Heart left ventricle (tissue), 16 donors: Measurements from ENCODE around the gene SERPINA12. TPM values are rescaled to one million over a fixed set of nuclear protein-coding genes. Genes with fewer than 3 reads are reported as not detected.

ENCODE experiments used
- ATAC-seq, 4 donors: fragments of 200-7000 bp; cut with Tn5 transposase; one replicate each; pipeline ENCODE4 v1.9.1; 2020 to 2022; ENCODE audit warnings: moderate library complexity in 4 of 4, mild to moderate bottlenecking in 3 of 4, moderate number of reproducible peaks in 1 of 4
- DNase-seq, 5 donors: peaks; one replicate each; pipeline ENCODE4 v3.0.0-alpha.2; 2020
- H3K27ac ChIP-seq, 12 donors: fragments of 200-600 bp; sonication (generic) in 4 of 12; one replicate each; pipeline versions ENCODE4 v1.5.0 to v1.8.0; 2016 to 2022; ENCODE audit warnings: mild to moderate bottlenecking in 2 of 12
- H3K27me3 ChIP-seq, 9 donors: fragments of 200-600 bp; sonication (generic) in 2 of 9; one replicate each; pipeline versions ENCODE4 v1.5.1 to v1.8.0; 2016 to 2022; ENCODE audit warnings: mild to moderate bottlenecking in 3 of 9
- H3K36me3 ChIP-seq, 9 donors: fragments of 200-600 bp; sonication (generic) in 2 of 9; one replicate each; pipeline versions ENCODE4 v1.5.0 to v1.8.0; 2018 to 2022; ENCODE audit warnings: mild to moderate bottlenecking in 2 of 9
- H3K4me1 ChIP-seq, 12 donors: fragments of 200-600 bp; sonication (generic) in 4 of 12; one replicate each; pipeline versions ENCODE4 v1.5.0 to v1.8.0; 2016 to 2022; ENCODE audit warnings: mild to moderate bottlenecking in 3 of 12
- H3K4me3 ChIP-seq, 12 donors: fragments of 200-600 bp; sonication (generic) in 4 of 12; one replicate each; pipeline versions ENCODE4 v1.5.0 to v1.8.0; 2017 to 2022; ENCODE audit warnings: mild to moderate bottlenecking in 9 of 12, moderate library complexity in 4 of 12
- H3K9me3 ChIP-seq, 12 donors: fragments of 200-600 bp; sonication (generic) in 4 of 12; one replicate each; pipeline versions ENCODE4 v1.5.0 to v1.8.0; 2016 to 2022; ENCODE audit warnings: mild to moderate bottlenecking in 1 of 12
- POLR2A ChIP-seq, 2 donors: fragments of 450-650 bp; IDR thresholded peaks; one replicate each; pipeline ENCODE4 v1.6.1; 2017; ENCODE audit warnings: antibody characterized with exemption in 2 of 2, mild to moderate bottlenecking in 2 of 2, moderate library complexity in 2 of 2
- WGBS, 4 donors: extraction: QIAGEN DNeasy Blood & Tissue Kit in 2 of 4; methylation state at CpG; one replicate each; pipeline versions ENCODE4 v1.1.5 to v1.1.7; 2013 to 2018; 5-methylcytosine and 5-hydroxymethylcytosine counted together
- intact Hi-C, 10 donors: fragments of 100-400 bp; cut with DNase I; formaldehyde crosslinking; loops; one replicate each; pipeline versions ENCODE4 v1.11.1 to v1.14.2; 2022
- polyA plus RNA-seq, 2 donors: library from polyadenylated mRNA; stranded (reverse); fragments of 200-250 nt; gene quantifications; one replicate each; pipeline ENCODE4 v1.2.3, GENCODE V29; 2013
- total RNA-seq, 9 donors: library from RNA; depleted of rRNA in 2 of 9; stranded (reverse); fragments of >200 nt in 2 of 9; fragmentation: NEBNext Ultra II Directional in 3 of 9; extraction: Animal tissue kit (Norgen Biotek cat#: 25700) in 3 of 9; gene quantifications; one replicate each; pipeline versions ENCODE4 v1.1.0 to v1.2.4, GENCODE V29; 2016 to 2023
- TF ChIP-seq, protein P1 (sequence below), 12 donors: fragments of 200-600 bp; sonication (generic) in 4 of 12; IDR thresholded peaks; one replicate each; pipeline versions ENCODE4 v1.5.0 to v1.8.0; 2018 to 2022; ENCODE audit warnings: antibody characterized with exemption in 12 of 12, mild to moderate bottlenecking in 5 of 12
- donor health status: ischemic (EF 13 %, LVEDD 7.1; RV severe dilation, severe dysfunction).
- donor health status: healthy with polysubstance abuse.
- donor health status: DM: no; HTN: yes; CAD: no.
- donor health status: DM: no; HTN: no; CAD: no.
- donor health status: ischemic (EF 25% LVEDD 6.9; RV normal size, moderate dysfunction).
- donor health status: ischemic (EF 25% LVEDD 5.7; RV mildly dilated, moderate dysfunction).
- donor health status: healthy.
- donor health status: DM: yes; HTN: yes; CAD: no.
- donor health status: ischemic (EF 35%, LVEDD 5.7; RV mildly dilated, moderate dysfunction).
- donor health status: nonischemic (EF 11% LVEDD 7.7; RV severe dilation, severe dysfunction).
- donor health status: DM: yes; HTN: yes; CAD: no.
- donor health status: PGD.
- donor health status: ischemic (EF 29% LVEDD 5.4; RV normal size, mild dysfunction).
- donor health status: nonischemic (EF 23%, LVEDD 6.1; RV moderate dilation, normal function).

SERPINA12 gene
- total and polyA plus RNA-seq, 11 donors, result not detected

DNA sequence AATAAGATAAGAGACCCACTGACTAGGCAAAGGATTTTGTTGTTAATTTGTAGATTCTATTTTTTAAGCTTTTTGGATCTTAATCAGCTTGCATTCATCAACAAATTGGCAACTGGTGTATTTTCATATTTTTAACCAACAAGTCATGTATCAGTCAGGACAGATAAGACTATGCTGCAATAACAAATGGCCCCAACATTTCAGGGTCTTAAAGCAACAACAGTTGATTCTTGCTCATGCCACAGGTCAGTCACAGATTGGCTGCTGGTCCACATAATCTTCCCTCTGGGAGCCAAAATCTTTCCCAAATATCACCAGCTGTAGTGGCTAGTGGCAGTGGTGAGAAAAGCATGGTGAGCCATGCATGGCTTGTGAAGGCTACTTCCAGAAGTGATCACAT lies 21.9 kb upstream of the SERPINA12 start:
- TF ChIP-seq, protein P1, sequence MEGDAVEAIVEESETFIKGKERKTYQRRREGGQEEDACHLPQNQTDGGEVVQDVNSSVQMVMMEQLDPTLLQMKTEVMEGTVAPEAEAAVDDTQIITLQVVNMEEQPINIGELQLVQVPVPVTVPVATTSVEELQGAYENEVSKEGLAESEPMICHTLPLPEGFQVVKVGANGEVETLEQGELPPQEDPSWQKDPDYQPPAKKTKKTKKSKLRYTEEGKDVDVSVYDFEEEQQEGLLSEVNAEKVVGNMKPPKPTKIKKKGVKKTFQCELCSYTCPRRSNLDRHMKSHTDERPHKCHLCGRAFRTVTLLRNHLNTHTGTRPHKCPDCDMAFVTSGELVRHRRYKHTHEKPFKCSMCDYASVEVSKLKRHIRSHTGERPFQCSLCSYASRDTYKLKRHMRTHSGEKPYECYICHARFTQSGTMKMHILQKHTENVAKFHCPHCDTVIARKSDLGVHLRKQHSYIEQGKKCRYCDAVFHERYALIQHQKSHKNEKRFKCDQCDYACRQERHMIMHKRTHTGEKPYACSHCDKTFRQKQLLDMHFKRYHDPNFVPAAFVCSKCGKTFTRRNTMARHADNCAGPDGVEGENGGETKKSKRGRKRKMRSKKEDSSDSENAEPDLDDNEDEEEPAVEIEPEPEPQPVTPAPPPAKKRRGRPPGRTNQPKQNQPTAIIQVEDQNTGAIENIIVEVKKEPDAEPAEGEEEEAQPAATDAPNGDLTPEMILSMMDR (IDR thresholded peaks at IDR 0.05), result no peak
- no peak for TF ChIP-seq POLR2A (IDR thresholded peaks at IDR 0.05)
- DNase-seq (no peak), ATAC-seq (no peak)
- Histone ChIP-seq H3K36me3 (no peaks in the 10 kb centered on the region), H3K4me1 (no peaks in the 10 kb centered on the region), H3K9me3 (peaks cover 0 to 19% (median 0%) of the 10 kb centered on the region in 12 donors), H3K27me3 (peaks cover 0 to 28% (median 13%) of the 10 kb centered on the region in 9 donors), H3K27ac (no peak overlapping the region), H3K4me3 (no peak overlapping the region)
- intact Hi-C loops, result no loop called here

DNA sequence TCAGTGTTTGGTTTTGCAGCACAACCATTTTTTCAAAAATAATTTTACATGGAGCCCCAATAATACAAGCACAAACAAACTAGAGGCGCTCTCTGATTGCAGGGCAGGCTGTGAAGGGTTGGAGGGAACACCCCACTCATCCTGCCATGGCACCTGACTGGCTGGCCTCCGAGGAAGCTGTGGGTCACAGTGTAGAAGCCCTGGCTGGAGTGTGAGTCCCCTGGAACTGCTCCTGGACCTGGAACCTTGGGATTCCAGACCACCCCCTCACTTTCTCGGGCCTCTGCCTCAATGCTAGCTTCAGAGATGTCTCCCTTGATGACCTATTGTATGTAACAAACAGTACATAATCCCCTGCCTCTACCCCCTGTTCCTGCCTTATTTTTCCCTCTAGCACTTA lies 14.8 kb upstream of the SERPINA12 start:
- H3K4me1 ChIP-seq, result no peaks in the 10 kb centered on the region
- intact Hi-C loops, result no loop called here
- no peak overlapping the region for H3K27ac ChIP-seq
- peaks cover 0 to 30% (median 0%) of the 10 kb centered on the region in 9 donors for H3K27me3 ChIP-seq
- TF ChIP-seq, protein P1 (IDR thresholded peaks at IDR 0.05), result no peak
- TF ChIP-seq POLR2A (IDR thresholded peaks at IDR 0.05), result no peak
- H3K4me3 ChIP-seq, result no peak overlapping the region
- ATAC-seq (no peak), DNase-seq (no peak)
- 54 to 79% (median 61%) methylated on average over 3 of the region's 3 CpGs for WGBS, 4 donors
- no peaks in the 10 kb centered on the region for H3K36me3 ChIP-seq
- H3K9me3 ChIP-seq, result peaks cover 0 to 14% (median 0%) of the 10 kb centered on the region in 12 donors

DNA sequence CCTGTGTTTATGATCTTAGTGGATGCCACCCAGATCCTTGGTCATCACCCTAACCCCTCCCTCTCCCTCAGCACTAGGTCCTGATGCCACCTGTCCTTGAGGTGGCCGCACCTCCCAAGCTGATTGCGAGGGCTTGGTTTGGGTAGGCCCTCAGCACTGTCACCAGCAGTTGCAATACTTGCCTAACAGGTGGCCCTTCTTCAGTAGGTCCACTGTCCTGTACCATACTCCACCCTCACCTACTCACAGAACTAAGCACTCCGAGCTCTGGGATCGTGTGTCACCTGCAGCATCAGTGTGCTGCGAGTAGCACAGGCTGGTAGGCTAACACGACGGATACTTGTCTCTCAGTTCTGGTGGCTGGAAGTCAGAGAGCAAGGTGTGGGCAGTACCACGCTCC lies 14.0 kb upstream of the SERPINA12 start:
- H3K36me3 ChIP-seq, result no peaks in the 10 kb centered on the region
- H3K4me1 ChIP-seq, result no peaks in the 10 kb centered on the region
- DNase-seq (no peak), ATAC-seq (no peak)
- peaks cover 0 to 14% (median 0%) of the 10 kb centered on the region in 12 donors for H3K9me3 ChIP-seq
- H3K4me3 ChIP-seq, result no peak overlapping the region
- intact Hi-C loops, result no loop called here
- peaks cover 0 to 30% (median 0%) of the 10 kb centered on the region in 9 donors for H3K27me3 ChIP-seq
- no peak overlapping the region for H3K27ac ChIP-seq
- TF ChIP-seq POLR2A (IDR thresholded peaks at IDR 0.05), result no peak
- TF ChIP-seq, protein P1 (IDR thresholded peaks at IDR 0.05), result no peak
- WGBS, 4 donors, result 83 to 91% (median 83%) methylated on average over 8 of the region's 8 CpGs

DNA sequence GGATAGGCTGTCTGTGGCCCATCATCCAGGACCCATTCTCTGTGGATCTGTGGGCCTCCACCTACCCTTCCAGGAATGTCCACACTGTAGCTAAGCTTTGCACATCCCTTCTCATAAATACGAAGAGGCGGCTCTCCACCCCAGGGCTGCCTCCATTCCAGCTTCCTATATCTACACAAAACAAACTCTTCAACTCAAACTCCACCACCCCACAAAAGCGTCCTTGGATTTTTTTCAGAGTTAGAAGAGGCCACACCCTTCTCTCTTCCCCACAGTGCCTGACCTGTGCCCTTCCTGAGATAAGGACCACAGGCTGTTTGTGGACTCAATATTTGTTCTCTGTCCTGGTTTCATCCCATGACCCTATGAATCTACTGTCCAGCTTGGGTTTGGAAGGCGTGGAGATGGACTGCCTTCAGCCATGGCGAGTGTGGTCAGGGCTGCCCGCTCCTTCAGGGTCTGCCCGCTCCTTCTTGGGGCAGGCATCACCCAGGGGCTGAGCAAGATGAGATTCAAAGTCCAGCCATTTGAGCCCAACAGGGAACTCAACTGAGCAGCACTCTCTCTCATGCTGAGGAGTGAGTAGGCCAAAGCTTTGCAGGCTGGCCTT lies 13.0 kb upstream of the SERPINA12 start:
- ATAC-seq (no peak), DNase-seq (no peak)
- Histone ChIP-seq H3K27me3 (peaks cover 0 to 34% (median 1%) of the 10 kb centered on the region in 9 donors), H3K27ac (no peak overlapping the region), H3K9me3 (peaks cover 0 to 8% (median 0%) of the 10 kb centered on the region in 12 donors), H3K4me3 (no peak overlapping the region), H3K36me3 (no peaks in the 10 kb centered on the region), H3K4me1 (peaks cover 0 to 3% (median 0%) of the 10 kb centered on the region in 12 donors)
- no peak for TF ChIP-seq POLR2A (IDR thresholded peaks at IDR 0.05)
- TF ChIP-seq, protein P1 (IDR thresholded peaks at IDR 0.05), result no peak
- intact Hi-C loops, result no loop called here
- WGBS, 4 donors, result 76 to 82% (median 78%) methylated on average over 7 of the region's 7 CpGs
